GF-D8 (cell line): ENCODE data around the gene C9orf50.
A peak's percentile ranks its signal among the peaks of the same experiment; 100 is the strongest.

ENCODE experiments used
- DNase-seq: peaks from one replicate; lab custom pipeline; 2025; lab: John Stamatoyannopoulos, UW

Gene C9orf50

GRCh38 chr9:129591916-129592315 is 29.0 kb downstream of the C9orf50 start:
- DNase-seq = no peak

- DNase-seq = no peak
These were observed 30.4 kb downstream of the C9orf50 start for GRCh38 chr9:129590466-129590865.

GRCh38 chr9:129587487-129588262 is 33.2 kb downstream of the C9orf50 start:
- no peak for DNase-seq

DNA sequence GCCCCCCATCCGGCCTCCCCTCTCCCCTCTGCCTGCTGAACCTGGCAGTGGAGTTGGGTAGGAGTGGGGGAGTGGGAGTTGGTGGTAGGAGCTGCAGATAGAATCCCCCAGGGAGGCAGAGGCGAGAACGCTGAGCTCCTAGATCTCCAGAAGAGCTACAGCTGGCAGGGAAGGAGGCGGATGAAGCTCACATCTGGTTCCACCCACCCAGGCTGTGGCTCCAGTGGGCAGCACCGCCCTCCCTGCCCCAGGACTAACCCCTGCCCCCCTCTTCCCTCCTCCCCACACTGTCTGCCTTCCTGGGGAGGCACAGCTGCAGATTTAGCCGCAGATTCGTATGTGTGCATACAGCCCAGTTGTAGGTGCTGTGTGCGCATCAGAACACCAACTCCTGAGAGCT is 34.2 kb downstream of the C9orf50 start:
- DNase-seq = no peak

GRCh38 chr9:129586245-129586644 is 34.7 kb downstream of the C9orf50 start:
- no peak for DNase-seq

DNA sequence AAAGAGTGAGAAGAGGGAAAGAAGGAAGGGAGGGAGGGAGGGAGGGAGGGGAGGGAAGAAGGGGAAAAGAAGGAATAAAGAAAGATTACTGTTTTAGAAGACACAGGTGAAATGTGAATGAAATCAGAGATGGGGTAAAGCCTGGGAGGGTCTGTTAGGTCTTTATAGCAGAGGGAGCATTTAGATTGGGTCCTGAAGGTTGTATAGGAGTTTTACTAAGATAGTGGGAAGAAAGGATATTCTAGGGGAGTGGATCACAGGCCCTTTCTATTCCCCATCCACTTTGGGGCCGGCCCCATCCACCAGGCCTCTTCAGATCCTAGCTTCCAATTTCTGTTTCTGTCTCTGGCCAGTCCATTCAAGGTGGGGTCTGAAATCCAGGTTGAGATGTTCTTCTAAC is 35.5 kb downstream of the C9orf50 start:
- no peak for DNase-seq

DNA sequence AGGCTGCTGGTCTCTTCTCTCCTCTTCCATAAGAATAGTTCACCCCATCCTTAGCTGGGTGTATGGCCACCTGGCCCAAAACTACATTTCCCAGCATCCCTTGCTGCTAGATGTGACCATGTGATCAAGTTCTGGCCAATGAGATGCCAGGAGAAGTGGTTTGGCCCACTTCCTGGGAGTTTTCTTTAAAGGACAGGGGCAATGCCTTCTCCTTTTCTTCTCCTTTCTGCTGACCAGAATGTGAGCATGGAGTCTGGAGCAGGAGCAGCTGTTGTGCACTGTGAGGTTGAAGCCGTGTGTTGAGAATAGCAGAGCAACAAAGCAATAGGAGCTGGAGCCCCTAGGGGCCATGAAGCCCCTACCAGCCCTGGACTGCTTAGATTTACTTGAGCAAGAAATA is 36.8 kb downstream of the C9orf50 start:
- peak; percentile 25 for DNase-seq

DNA sequence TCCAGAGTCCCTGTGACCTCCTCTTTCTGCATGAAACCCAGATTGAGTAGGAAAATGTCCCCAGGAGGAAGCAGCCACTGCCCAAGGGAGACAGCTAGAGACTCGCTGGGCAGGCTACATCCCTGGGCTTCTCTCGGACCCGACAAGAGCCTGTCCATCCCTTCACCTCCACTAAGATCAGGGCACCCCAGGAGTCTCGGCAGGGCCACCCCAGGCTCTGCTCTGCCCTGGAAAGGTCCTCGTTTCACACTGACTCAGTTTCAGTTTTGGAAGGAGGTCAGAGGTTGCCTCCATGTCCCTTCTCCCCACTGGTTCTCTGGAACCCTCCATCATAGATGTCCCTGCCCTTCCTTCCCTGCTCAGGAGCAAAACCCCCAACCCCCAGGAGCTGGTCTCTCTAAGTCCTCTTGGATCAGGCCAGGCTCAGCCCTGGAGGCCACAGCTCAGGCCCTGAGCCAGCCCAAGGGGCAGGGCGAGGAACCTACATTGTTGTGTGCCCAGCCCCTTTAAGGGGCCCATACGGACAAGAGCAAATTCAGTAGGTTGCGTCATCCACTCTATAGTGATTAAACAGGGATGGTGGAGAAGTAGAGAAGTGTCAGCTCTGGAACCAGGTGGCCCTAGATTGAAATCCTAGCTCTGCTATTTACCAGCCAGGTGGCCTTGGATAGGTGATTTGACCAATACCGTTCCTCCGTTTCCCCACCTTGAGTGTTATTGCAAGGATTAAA is 37.4 kb downstream of the C9orf50 start:
- DNase-seq = no peak

GRCh38 chr9:129582855-129583254 is 38.0 kb downstream of the C9orf50 start:
- DNase-seq = no peak

- no peak for DNase-seq
These were observed 39.3 kb downstream of the C9orf50 start for GRCh38 chr9:129581505-129582189.

GRCh38 chr9:129580211-129580915 is 40.5 kb downstream of the C9orf50 start:
- DNase-seq = no peak

- no peak for DNase-seq
These were observed 41.6 kb downstream of the C9orf50 start for GRCh38 chr9:129579294-129579693.

- no peak for DNase-seq
These were observed 44.1 kb downstream of the C9orf50 start for GRCh38 chr9:129576546-129577543.

GRCh38 chr9:129575818-129576217 is 45.1 kb downstream of the C9orf50 start:
- no peak for DNase-seq

GRCh38 chr9:129574911-129575585 is 45.9 kb downstream of the C9orf50 start:
- DNase-seq = no peak

DNA sequence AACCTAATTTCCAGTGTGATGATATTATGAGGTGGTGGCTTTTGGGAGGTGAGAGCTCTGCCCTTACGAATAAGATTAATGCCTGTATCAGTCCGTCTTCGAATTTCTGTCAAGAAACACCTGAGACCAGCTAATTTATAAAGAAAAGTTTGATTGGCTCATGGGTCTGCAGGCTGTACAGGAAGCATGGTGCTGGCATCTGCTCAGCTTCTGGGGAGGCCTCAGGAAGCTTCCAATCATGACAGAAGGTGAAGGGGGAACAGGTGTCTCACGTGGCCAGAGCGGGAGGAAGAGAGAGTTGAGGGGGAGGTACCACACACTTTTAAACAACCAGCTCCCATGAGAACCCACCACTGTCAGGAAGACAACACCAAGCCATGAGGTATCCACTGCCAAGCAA is 46.9 kb downstream of the C9orf50 start:
- no peak for DNase-seq

- no peak for DNase-seq
These were observed 48.4 kb downstream of the C9orf50 start for GRCh38 chr9:129572517-129572916.

DNA sequence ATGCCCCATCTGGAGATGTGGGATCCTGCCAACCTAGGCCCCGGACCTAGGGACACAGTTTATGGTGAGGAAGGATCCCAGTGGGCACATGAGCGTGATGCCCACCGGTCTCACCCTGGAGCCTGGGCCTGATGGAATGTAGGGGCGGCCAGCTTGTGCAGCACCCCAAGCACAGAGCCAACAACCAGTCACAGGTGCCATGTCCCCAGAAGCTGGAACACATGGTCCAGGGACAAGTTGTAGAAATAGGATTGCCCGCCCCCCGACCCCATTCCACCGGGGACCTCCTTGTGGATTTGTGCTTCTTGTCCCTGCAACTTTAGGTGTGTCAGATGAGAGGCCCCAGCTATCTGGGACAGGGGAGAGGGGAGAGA is 48.9 kb downstream of the C9orf50 start:
- no peak for DNase-seq

DNA sequence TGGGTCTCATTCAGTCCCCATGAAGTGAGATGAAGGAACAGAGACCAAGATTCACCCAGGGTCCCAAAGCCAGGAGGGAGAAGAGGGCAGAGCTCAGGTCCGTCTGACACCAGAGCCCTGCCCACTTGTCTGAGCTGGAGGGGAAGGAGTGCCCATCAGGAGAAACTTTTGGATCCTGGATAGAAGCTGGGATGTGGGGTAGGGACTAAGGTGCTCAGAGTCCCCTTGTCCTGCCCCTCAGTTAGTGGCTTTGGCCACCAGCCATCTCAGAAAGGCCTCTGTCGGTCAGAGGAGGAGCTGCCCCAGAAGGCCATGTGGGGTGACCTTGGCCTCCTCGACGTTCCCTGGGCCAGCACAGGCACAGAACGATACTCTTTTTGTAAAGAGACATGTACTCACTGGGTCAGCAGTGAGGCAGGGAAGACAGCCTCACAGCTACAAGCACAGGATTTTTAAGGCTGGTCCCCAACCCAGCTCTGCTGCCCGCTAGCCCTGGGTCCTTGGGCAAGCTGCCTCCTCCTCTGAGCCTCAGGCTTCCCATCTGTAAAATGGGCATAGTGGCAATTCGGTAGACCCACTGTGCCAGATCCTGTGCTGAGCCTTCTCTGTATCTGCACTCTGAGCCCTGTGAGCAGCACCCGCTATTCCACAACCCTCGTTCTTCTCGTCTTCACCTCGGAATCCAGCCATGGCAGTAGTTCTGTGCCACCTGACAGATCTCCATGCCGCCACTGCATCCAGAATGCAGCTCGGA is 49.4 kb downstream of the C9orf50 start:
- DNase-seq = no peak
